ENCODE data around the gene DYNLL2. TPM values are rescaled to one million over a fixed set of nuclear protein-coding genes. Genes with fewer than 3 reads are reported as not detected.

DYNLL2 gene
- total and polyA plus RNA-seq, 4 donors = 17.5 to 56.0 (median 32.5) TPM

Other genes with a start within 250 kb of the DYNLL2 start
- 10 to 100 TPM; 21.6 to 22.8 TPM for gene MRPS23, start 233.4 kb upstream of the DYNLL2 start, total RNA-seq
- 10 to 100 TPM; 22.5 to 39.9 TPM for gene MRPS23, start 233.4 kb upstream of the DYNLL2 start, polyA plus RNA-seq
- gene CUEDC1, start 128.0 kb upstream of the DYNLL2 start, total RNA-seq = 10 to 100 TPM; 42.9 to 43.6 TPM
- 10 to 100 TPM; 25.4 to 26.7 TPM for gene CUEDC1, start 128.0 kb upstream of the DYNLL2 start, polyA plus RNA-seq
- 10 to 100 TPM; 57.3 to 59.8 TPM for gene VEZF1, start 95.2 kb upstream of the DYNLL2 start, total RNA-seq
- 10 to 100 TPM; 21.2 to 27.7 TPM for gene VEZF1, start 95.2 kb upstream of the DYNLL2 start, polyA plus RNA-seq
- gene SRSF1, start 76.2 kb upstream of the DYNLL2 start, total RNA-seq = 100 to 1,000 TPM; 138 to 147 TPM
- 100 to 1,000 TPM in 1 of 2 donors, 10 to 100 TPM in 1; 84.5 to 102 TPM for gene SRSF1, start 76.2 kb upstream of the DYNLL2 start, polyA plus RNA-seq
- not detected for gene OR4D1, start 65.0 kb downstream of the DYNLL2 start, total RNA-seq
- gene OR4D1, start 65.0 kb downstream of the DYNLL2 start, polyA plus RNA-seq = not detected
- not detected for gene OR4D2, start 83.6 kb downstream of the DYNLL2 start, total RNA-seq
- not detected for gene OR4D2, start 83.6 kb downstream of the DYNLL2 start, polyA plus RNA-seq
- gene EPX, start 109.3 kb downstream of the DYNLL2 start, total RNA-seq = not detected
- gene EPX, start 109.3 kb downstream of the DYNLL2 start, polyA plus RNA-seq = not detected
- 10 to 100 TPM; 10.1 to 13.3 TPM for gene MKS1, start 135.8 kb downstream of the DYNLL2 start, total RNA-seq
- gene MKS1, start 135.8 kb downstream of the DYNLL2 start, polyA plus RNA-seq = 10 to 100 TPM in 1 of 2 donors, 1 to 10 TPM in 1; 4.3 to 13.8 TPM
- not detected for gene LPO, start 155.2 kb downstream of the DYNLL2 start, total RNA-seq
- gene LPO, start 155.2 kb downstream of the DYNLL2 start, polyA plus RNA-seq = not detected
- gene MPO, start 197.5 kb downstream of the DYNLL2 start, total RNA-seq = under 1 TPM; 0.26 to 0.63 TPM
- gene MPO, start 197.5 kb downstream of the DYNLL2 start, polyA plus RNA-seq = under 1 TPM; 0.18 to 0.38 TPM
- 10 to 100 TPM in 1 of 2 donors, 1 to 10 TPM in 1; 9.0 to 21.0 TPM for gene TSPOAP1, start 245.4 kb downstream of the DYNLL2 start, total RNA-seq
- gene TSPOAP1, start 245.4 kb downstream of the DYNLL2 start, polyA plus RNA-seq = 10 to 100 TPM in 1 of 2 donors, 1 to 10 TPM in 1; 4.3 to 46.7 TPM